HAP-1 (cell line): ENCODE measurements around the gene ADCY2.

Experiments used
- DNase-seq, 2 experiments: peaks; one replicate each; pipeline ENCODE4 v3.0.0-alpha.2; 2016 to 2020; ENCODE audit warnings: low spot score in 2 of 2
- H3K27me3 ChIP-seq: fragments of 250-450 bp; sonication (Bioruptor Pico); 2 replicates; pipeline ENCODE4 v1.5.1; 2020; ENCODE audit warnings: low read depth, mild to moderate bottlenecking, moderate library complexity
- H3K36me3 ChIP-seq: fragments of 250-450 bp; sonication (Bioruptor Pico); replicated peaks from 2 replicates; pipeline ENCODE4 v1.5.1; 2020; ENCODE audit warnings: mild to moderate bottlenecking
- H3K4me1 ChIP-seq: fragments of 250-450 bp; sonication (Bioruptor Pico); 2 replicates; pipeline ENCODE4 v1.5.1; 2020; ENCODE audit warnings: mild to moderate bottlenecking
- H3K4me3 ChIP-seq: fragments of 250-450 bp; sonication (Bioruptor Pico); 2 replicates; pipeline ENCODE4 v1.5.1; 2020; ENCODE audit warnings: mild to moderate bottlenecking, moderate library complexity
- H3K9me3 ChIP-seq: fragments of 250-450 bp; sonication (Bioruptor Pico); 2 replicates; pipeline ENCODE4 v1.5.1; 2020; ENCODE audit warnings: mild to moderate bottlenecking, moderate library complexity
- in situ Hi-C: fragments of 300-500 bp; cut with MboI; formaldehyde crosslinking; loops from 3 replicates; pipeline ENCODE4 v1.14.3; 2020; ENCODE audit warnings: low sequenced_read_pairs, inconsistent platforms, mixed read lengths

The ADCY2 gene

DNA sequence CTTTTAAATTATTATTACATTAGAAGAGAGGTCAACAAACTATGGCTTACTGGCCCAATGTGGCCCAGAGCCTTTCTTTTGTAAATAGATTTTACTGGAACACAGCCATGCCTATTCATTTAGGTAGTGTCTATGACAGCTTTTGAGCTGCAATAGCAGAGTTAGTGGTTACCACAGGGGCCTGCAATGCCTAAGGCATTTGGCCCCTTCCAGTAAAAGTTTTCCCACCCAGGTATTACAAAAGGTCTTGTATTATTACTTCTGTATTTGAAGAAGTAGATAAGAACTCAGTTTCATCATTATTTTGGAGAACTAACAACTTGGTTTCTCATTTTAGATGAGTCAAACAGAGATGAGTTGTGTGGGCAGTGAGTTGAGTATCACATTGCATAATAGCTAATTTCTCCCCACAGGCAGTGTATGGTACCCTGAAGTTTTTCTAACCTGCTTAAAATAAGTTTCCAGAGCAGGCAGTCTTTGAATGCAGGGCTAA is 482.5 kb downstream of the ADCY2 start:
- H3K4me1 ChIP-seq = peaks cover 13% of the 10 kb centered on the region
- H3K27me3 ChIP-seq = no peaks in the 10 kb centered on the region
- H3K4me3 ChIP-seq = no peak overlapping the region
- peaks cover 79% of the 10 kb centered on the region for H3K36me3 ChIP-seq
- no peaks in the 10 kb centered on the region for H3K9me3 ChIP-seq
- DNase-seq = no peak
- in situ Hi-C loops = no loop called here
